Pancreas (tissue), 10 donors: ENCODE measurements around the gene SLCO3A1. TPM values are rescaled to one million over a fixed set of nuclear protein-coding genes. Genes with fewer than 3 reads are reported as not detected.
A peak's percentile ranks its signal among the peaks of the same experiment; 100 is the strongest.

Experiments used
- ATAC-seq, 4 donors: fragments of 200-7000 bp; cut with Tn5 transposase; one replicate each; pipeline versions ENCODE4 v1.8.0 to v1.9.1; 2020; ENCODE audit warnings: mild to moderate bottlenecking in 4 of 4, moderate library complexity in 4 of 4
- DNase-seq, 6 donors: peaks; one replicate each; pipeline ENCODE4 v3.0.0-alpha.2; 2020
- FAIRE-seq: peaks from 2 replicates; lab custom pipeline; 2012; peaks lifted over from hg19 to GRCh38; lab: Jason Lieb, UNC
- H3K27ac ChIP-seq, 4 donors: fragments of 200-600 bp; sonication (generic); 1 replicate in 3 of 4; 2 replicates in 1 of 4; pipeline versions ENCODE4 v1.5.0 to v1.8.0; 2020
- H3K27me3 ChIP-seq, 4 donors: fragments of 200-600 bp; one replicate each; pipeline ENCODE4 v1.8.0; 2021
- H3K36me3 ChIP-seq, 3 donors: fragments of 200-600 bp; sonication (generic) in 1 of 3; one replicate each; pipeline versions ENCODE4 v1.5.0 to v1.8.0; 2020 to 2021
- H3K4me1 ChIP-seq, 3 donors: fragments of 200-600 bp; one replicate each; pipeline ENCODE4 v1.8.0; 2021
- H3K4me3 ChIP-seq, 4 donors: fragments of 200-600 bp; sonication (generic) in 2 of 4; one replicate each; pipeline versions ENCODE4 v1.5.0 to v1.8.0; 2020 to 2021
- H3K9me3 ChIP-seq, 4 donors: fragments of 200-600 bp; one replicate each; pipeline ENCODE4 v1.8.0; 2021
- WGBS, 2 donors: extraction: QIAGEN DNeasy Blood & Tissue Kit; methylation state at CpG; one replicate each; pipeline ENCODE4 v1.1.7; 2013; 5-methylcytosine and 5-hydroxymethylcytosine counted together
- intact Hi-C, 3 donors: fragments of 100-400 bp; cut with DNase I; formaldehyde crosslinking; loops; one replicate each; pipeline versions ENCODE4 v1.11.1 to v1.14.2; 2022
- polyA plus RNA-seq, 2 donors: library from polyadenylated mRNA; stranded (reverse); fragments of 200-250 nt; gene quantifications; one replicate each; pipeline ENCODE4 v1.2.3, GENCODE V29; 2013
- total RNA-seq, 6 donors: library from RNA; stranded (reverse); fragmentation: NEBNext Ultra II Directional in 4 of 6; extraction: Animal tissue kit (Norgen Biotek cat#: 25700) in 4 of 6; gene quantifications; one replicate each; pipeline versions ENCODE4 v1.2.1 to v1.2.4, GENCODE V29; 2021 to 2023
- TF ChIP-seq, protein P1 (sequence below), 4 donors: fragments of 200-600 bp; sonication (generic) in 3 of 4; IDR thresholded peaks; one replicate each; pipeline versions ENCODE4 v1.5.0 to v1.8.0; 2021; ENCODE audit warnings: antibody characterized with exemption in 4 of 4
- donor health status: healthy with polysubstance abuse.
- donor health status: DM: no; HTN: no; CAD: no; lungs with moderate emphysema.
- donor health status: DM: no; HTN: no; CAD: no.
- donor health status: control.
- donor health status: control.
- donor health status: Bipolar disorder and iron deficiency.
- donor health status: DM: yes; HTN: yes; CAD: no.
- donor health status: DM: no; HTN: no; CAD: no.
- donor health status: DM: no; HTN: no; CAD: no.
- donor health status: DM: yes; HTN: yes; CAD: no.

Gene SLCO3A1
- total and polyA plus RNA-seq, 8 donors, result 3.4 to 15.5 (median 6.7) TPM

DNA sequence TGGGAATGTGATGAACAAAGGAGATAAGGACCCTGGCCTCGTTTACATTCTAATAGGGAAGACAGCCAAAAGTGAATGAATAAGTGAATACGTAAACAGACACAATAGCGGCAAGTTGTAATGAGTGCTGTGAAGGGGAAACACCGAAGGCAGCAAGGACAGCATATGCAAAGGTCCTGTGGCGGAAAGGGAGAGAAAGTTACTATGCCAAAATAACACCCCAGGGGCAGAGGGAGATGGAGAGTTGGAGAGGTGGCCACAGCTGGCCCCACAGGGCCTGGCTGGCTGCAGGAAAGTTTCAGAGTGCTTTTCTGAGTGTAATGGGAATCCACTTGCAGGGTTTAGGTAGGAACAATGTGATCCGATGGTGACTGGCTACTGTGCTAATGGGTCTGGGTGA lies 91.9 kb downstream of the SLCO3A1 start:
- DNase-seq, result no peak
- 70 to 72% methylated on average over 6 of the region's 6 CpGs for WGBS, 2 donors
- no peak for FAIRE-seq
- intact Hi-C loops, result no loop called here
- Histone ChIP-seq H3K9me3 (no peaks in the 10 kb centered on the region), H3K4me3 (no peak overlapping the region), H3K27me3 (no peaks in the 10 kb centered on the region), H3K4me1 (peaks cover 0 to 38% (median 10%) of the 10 kb centered on the region in 3 donors), H3K27ac (peak overlapping the region in 1 of 4 donors; percentile 83), H3K36me3 (no peaks in the 10 kb centered on the region)
- TF ChIP-seq, protein P1, sequence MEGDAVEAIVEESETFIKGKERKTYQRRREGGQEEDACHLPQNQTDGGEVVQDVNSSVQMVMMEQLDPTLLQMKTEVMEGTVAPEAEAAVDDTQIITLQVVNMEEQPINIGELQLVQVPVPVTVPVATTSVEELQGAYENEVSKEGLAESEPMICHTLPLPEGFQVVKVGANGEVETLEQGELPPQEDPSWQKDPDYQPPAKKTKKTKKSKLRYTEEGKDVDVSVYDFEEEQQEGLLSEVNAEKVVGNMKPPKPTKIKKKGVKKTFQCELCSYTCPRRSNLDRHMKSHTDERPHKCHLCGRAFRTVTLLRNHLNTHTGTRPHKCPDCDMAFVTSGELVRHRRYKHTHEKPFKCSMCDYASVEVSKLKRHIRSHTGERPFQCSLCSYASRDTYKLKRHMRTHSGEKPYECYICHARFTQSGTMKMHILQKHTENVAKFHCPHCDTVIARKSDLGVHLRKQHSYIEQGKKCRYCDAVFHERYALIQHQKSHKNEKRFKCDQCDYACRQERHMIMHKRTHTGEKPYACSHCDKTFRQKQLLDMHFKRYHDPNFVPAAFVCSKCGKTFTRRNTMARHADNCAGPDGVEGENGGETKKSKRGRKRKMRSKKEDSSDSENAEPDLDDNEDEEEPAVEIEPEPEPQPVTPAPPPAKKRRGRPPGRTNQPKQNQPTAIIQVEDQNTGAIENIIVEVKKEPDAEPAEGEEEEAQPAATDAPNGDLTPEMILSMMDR (IDR thresholded peaks at IDR 0.05), result no peak
- ATAC-seq, result no peak

GRCh38 chr15:91946075-91946474 lies 92.6 kb downstream of the SLCO3A1 start:
- Histone ChIP-seq H3K27ac (peak overlapping the region in 2 of 4 donors; percentile 79 to 83), H3K4me1 (peaks cover 0 to 37% (median 10%) of the 10 kb centered on the region in 3 donors)
- intact Hi-C loops, result no loop called here

DNA sequence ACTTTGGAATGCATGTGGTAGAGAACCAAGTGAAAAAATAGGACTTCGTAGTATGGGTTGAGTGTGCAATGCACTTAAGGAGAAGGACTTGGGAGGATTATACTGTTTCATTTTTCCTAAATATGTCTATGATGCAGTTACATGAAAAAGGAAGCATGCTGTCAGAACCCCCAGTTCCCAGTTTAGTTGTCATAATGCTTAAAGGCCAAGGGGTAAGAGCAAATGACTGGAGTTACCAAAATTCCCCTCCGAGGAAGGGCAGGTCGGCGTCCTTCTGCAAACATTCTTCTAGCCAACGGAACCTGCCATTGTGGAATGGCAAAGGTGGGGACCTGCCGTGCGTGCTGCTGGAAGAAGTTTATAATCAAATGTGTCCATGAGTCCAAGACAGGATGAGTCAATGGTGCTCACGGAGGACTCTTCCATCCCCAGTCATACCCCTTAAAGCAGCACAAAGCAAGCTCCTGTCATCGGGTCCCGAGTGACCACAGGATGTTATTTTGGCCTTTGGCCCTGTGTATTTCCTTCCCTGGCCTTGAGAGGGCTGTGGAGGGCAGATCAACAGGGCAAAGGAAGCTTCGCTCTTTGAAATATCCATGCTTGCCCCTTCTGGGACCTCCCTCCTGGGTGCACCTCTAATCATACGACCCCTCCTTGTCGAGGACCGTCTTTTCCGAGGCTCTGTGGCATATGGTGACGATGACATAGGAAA lies 93.2 kb downstream of the SLCO3A1 start:
- 69 to 83% methylated on average over 15 to 16 of the region's 16 CpGs for WGBS, 2 donors
- Histone ChIP-seq H3K4me3 (no peak overlapping the region), H3K9me3 (no peaks in the 10 kb centered on the region), H3K4me1 (peaks cover 0 to 31% (median 10%) of the 10 kb centered on the region in 3 donors), H3K27me3 (no peaks in the 10 kb centered on the region), H3K27ac (peak overlapping the region in 3 of 4 donors; percentile 60 to 83 (median 79)), H3K36me3 (no peaks in the 10 kb centered on the region)
- no peak for FAIRE-seq
- no peak for DNase-seq
- intact Hi-C loops, result no loop called here
- no peak for ATAC-seq
- TF ChIP-seq, protein P1 (IDR thresholded peaks at IDR 0.05), result no peak

More at GRCh38 chr15:91946075-91946474, 92.6 kb downstream of the SLCO3A1 start:
- H3K4me3 ChIP-seq, result no peak overlapping the region
- FAIRE-seq (no peak), DNase-seq (no peak), ATAC-seq (no peak)
- TF ChIP-seq, protein P1 (IDR thresholded peaks at IDR 0.05), result no peak
- 36 to 37% methylated on average over 6 of the region's 6 CpGs for WGBS, 2 donors
- no peaks in the 10 kb centered on the region for H3K36me3 ChIP-seq
- H3K27me3 ChIP-seq, result no peaks in the 10 kb centered on the region
- no peaks in the 10 kb centered on the region for H3K9me3 ChIP-seq

DNA sequence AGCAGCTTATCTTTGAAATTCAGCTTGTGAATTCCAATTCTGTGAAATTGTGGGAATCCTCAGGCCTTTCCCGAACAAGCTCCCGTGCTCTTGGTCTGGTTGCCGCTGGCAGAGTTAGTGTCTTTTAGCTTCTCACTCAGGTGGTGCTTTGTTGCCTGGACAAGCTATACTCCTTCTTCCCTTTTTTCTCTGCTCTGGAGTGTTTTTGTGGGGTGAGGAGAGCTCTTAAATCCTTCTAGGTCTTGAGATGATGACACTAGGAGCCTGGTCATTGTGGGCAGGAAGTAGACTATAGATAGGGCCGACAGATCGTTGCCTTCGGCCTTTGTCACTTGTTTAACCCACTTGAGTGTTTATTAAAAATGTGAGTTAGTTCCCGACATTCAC lies 93.8 kb downstream of the SLCO3A1 start:
- WGBS, 2 donors, result 50 to 52% methylated on average over 7 of the region's 7 CpGs
- ATAC-seq (peak in 1 of 4 donors; percentile 1), DNase-seq (no peak), FAIRE-seq (no peak)
- H3K4me3 ChIP-seq, result no peak overlapping the region
- TF ChIP-seq, protein P1 (IDR thresholded peaks at IDR 0.05), result no peak
- H3K27me3 ChIP-seq, result no peaks in the 10 kb centered on the region
- no peaks in the 10 kb centered on the region for H3K9me3 ChIP-seq
- no peaks in the 10 kb centered on the region for H3K36me3 ChIP-seq
- peaks cover 0 to 25% (median 10%) of the 10 kb centered on the region in 3 donors for H3K4me1 ChIP-seq
- intact Hi-C loops, result no loop called here
- H3K27ac ChIP-seq, result peak overlapping the region; percentile 44 to 83 (median 70)
